HG03469 (cell line): ENCODE measurements around the gene CLPSL1.

Experiments
- ATAC-seq: cut with Tn5 transposase; IDR thresholded peaks from one replicate; pipeline ENCODE4 v1.9.1; 2021; ENCODE audit warnings: mild to moderate bottlenecking, moderate library complexity, moderate number of reproducible peaks; ENCODE audit not compliant: unreplicated experiment

Gene CLPSL1

GRCh38 chr6:35795453-35796071 is 14.7 kb downstream of the CLPSL1 start:
- ATAC-seq = no peak

GRCh38 chr6:35796236-35796635 is 15.4 kb downstream of the CLPSL1 start:
- ATAC-seq = no peak

GRCh38 chr6:35797837-35798526 is 17.2 kb downstream of the CLPSL1 start:
- ATAC-seq = no peak

GRCh38 chr6:35798706-35799105 is 17.9 kb downstream of the CLPSL1 start:
- no peak for ATAC-seq

GRCh38 chr6:35801148-35801547 is 20.3 kb downstream of the CLPSL1 start:
- ATAC-seq = no peak

GRCh38 chr6:35804996-35805736 is 24.3 kb downstream of the CLPSL1 start, which contains the start of gene LHFPL5:
LHFPL5 (plus strand) TSS chr6:35805352; CDS start chr6:35805671, 319 bp downstream.
- ATAC-seq = no peak

GRCh38 chr6:35808688-35809087 is 27.9 kb downstream of the CLPSL1 start:
- no peak for ATAC-seq

- no peak for ATAC-seq
These were observed 29.0 kb downstream of the CLPSL1 start for GRCh38 chr6:35809809-35810208.

- ATAC-seq = no peak
These were observed 30.3 kb downstream of the CLPSL1 start for GRCh38 chr6:35810971-35811698.

- no peak for ATAC-seq
These were observed 30.8 kb downstream of the CLPSL1 start for GRCh38 chr6:35811699-35811995.

- no peak for ATAC-seq
These were observed 36.7 kb downstream of the CLPSL1 start for GRCh38 chr6:35817515-35817914.

- ATAC-seq = no peak
These were observed 42.8 kb downstream of the CLPSL1 start for GRCh38 chr6:35823601-35824000.

- ATAC-seq = no peak
These were observed 43.9 kb downstream of the CLPSL1 start for GRCh38 chr6:35824552-35825192.

- ATAC-seq = no peak
These were observed 48.5 kb downstream of the CLPSL1 start for GRCh38 chr6:35829306-35829705.

- no peak for ATAC-seq
These were observed 50.6 kb downstream of the CLPSL1 start for GRCh38 chr6:35831257-35832007.

GRCh38 chr6:35833536-35833935 is 52.7 kb downstream of the CLPSL1 start:
- ATAC-seq = no peak
